ENCODE data around the gene ADAM19.

- no peak for TF ChIP-seq CTCF (IDR thresholded peaks at IDR 0.05)
- no peak for TF ChIP-seq MXI1 (IDR thresholded peaks at IDR 0.05; ENCODE audit: low read depth, low read length)
- no peak for TF ChIP-seq POLR2AphosphoS5 (IDR thresholded peaks at IDR 0.05; ENCODE audit: low read depth, low read length)
- no peak for TF ChIP-seq ELF1 (IDR thresholded peaks at IDR 0.05)
- no peak for TF ChIP-seq RCOR1 (IDR thresholded peaks at IDR 0.05; ENCODE audit: low read length)
- no peak for TF ChIP-seq MEF2A (IDR thresholded peaks at IDR 0.05; ENCODE audit: borderline replicate concordance, low read depth)
- TF ChIP-seq JUND (IDR thresholded peaks at IDR 0.05) = no peak
- no peak for TF ChIP-seq MAX (IDR thresholded peaks at IDR 0.05; ENCODE audit: low read depth)
- no peak for TF ChIP-seq EZH2phosphoT487 (IDR thresholded peaks at IDR 0.05; ENCODE audit: borderline replicate concordance, low read depth)
- TF ChIP-seq RAD21 (IDR thresholded peaks at IDR 0.05; ENCODE audit: low read length) = no peak
- TF ChIP-seq CHD2 (IDR thresholded peaks at IDR 0.05; ENCODE audit: low read length, partially characterized antibody) = no peak
Observed at GRCh38 chr5:157528036-157528632, 47.4 kb downstream of the ADAM19 start.

Measured in SK-N-SH (cell line).